Thyroid gland (tissue), 4 donors: ENCODE measurements around the gene VWA5B1. TPM values are rescaled to one million over a fixed set of nuclear protein-coding genes. Genes with fewer than 3 reads are reported as not detected.

Experiments used
- DNase-seq, 2 donors: peaks; one replicate each; pipeline ENCODE4 v3.0.0-alpha.2; 2019
- H3K27ac ChIP-seq, 3 donors: fragments of 200-600 bp; sonication (generic); 1 replicate in 2 of 3; 2 replicates in 1 of 3; pipeline ENCODE4 v1.5.1; 2016 to 2019; ENCODE audit warnings: mild to moderate bottlenecking in 1 of 3, moderate library complexity in 1 of 3
- H3K27me3 ChIP-seq: fragments of 200-600 bp; sonication (generic); one replicate; pipeline ENCODE4 v1.5.1; 2019
- H3K36me3 ChIP-seq, 2 donors: fragments of 200-600 bp; sonication (generic); one replicate each; pipeline ENCODE4 v1.5.1; 2016 to 2019
- H3K4me1 ChIP-seq, 2 donors: fragments of 200-600 bp; sonication (generic); one replicate each; pipeline ENCODE4 v1.5.1; 2017 to 2019
- H3K4me3 ChIP-seq, 3 donors: fragments of 200-600 bp; sonication (generic); replicated peaks in 1 of 3; 1 replicate in 2 of 3; 2 replicates in 1 of 3; pipeline ENCODE4 v1.5.1; 2016; ENCODE audit warnings: mild to moderate bottlenecking in 1 of 3
- H3K9me3 ChIP-seq: fragments of 200-600 bp; sonication (generic); one replicate; pipeline ENCODE4 v1.5.1; 2017
- POLR2A ChIP-seq, 2 donors: fragments of 450-650 bp; IDR thresholded peaks; one replicate each; pipeline ENCODE4 v1.6.1; 2017; ENCODE audit warnings: antibody characterized with exemption in 2 of 2, mild to moderate bottlenecking in 2 of 2, moderate library complexity in 1 of 2
- WGBS, 2 donors: methylation state at CpG; one replicate each; pipeline ENCODE4 v1.1.5; 2017; 5-methylcytosine and 5-hydroxymethylcytosine counted together
- intact Hi-C: fragments of 100-400 bp; cut with DNase I; formaldehyde crosslinking; loops from one replicate; pipeline ENCODE4 v1.15.1; 2023
- total RNA-seq, 4 donors: library from RNA; depleted of rRNA; stranded (reverse); fragments of >200 nt; gene quantifications; one replicate each; pipeline ENCODE4 v1.2.3, GENCODE V29; 2016
- TF ChIP-seq, protein P1 (sequence below), 6 experiments: fragments of 200-600 bp in 3 of 6; fragments of 450-650 bp in 3 of 6; sonication (generic) in 3 of 6; IDR thresholded peaks; one replicate each; pipeline ENCODE4 v1.5.1; 2016 to 2019; ENCODE audit warnings: antibody characterized with exemption in 6 of 6, mild to moderate bottlenecking in 2 of 6, inconsistent platforms in 1 of 6, moderate library complexity in 1 of 6

The VWA5B1 gene
- total RNA-seq, 4 donors from 2014 or later, result 0.45 TPM; not detected in 3

DNA sequence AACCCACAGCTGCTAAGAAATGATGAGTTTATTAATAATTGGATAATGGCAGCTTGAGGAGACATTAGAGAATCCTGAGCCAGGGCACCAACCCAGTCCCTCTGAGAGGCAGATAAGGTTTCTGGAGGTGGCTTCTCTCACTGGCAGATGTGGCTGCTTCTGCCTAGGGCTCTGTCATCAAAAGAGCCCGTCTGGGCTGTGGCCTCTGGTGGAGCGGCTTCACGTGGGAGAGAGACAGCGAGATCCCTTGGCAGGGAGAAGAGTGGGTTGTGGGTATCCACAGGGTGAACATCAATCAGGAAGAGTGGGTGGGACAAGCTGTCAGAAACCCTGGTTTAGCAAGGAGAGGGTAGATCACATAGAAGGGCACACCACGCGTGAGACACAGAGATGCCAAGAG is 30.0 kb downstream of the VWA5B1 start:
- H3K36me3 ChIP-seq, result no peaks in the 10 kb centered on the region
- H3K9me3 ChIP-seq, result no peaks in the 10 kb centered on the region
- peaks cover 0 to 4% of the 10 kb centered on the region in 2 donors for H3K4me1 ChIP-seq
- H3K4me3 ChIP-seq, result no peak overlapping the region
- TF ChIP-seq, protein P1, sequence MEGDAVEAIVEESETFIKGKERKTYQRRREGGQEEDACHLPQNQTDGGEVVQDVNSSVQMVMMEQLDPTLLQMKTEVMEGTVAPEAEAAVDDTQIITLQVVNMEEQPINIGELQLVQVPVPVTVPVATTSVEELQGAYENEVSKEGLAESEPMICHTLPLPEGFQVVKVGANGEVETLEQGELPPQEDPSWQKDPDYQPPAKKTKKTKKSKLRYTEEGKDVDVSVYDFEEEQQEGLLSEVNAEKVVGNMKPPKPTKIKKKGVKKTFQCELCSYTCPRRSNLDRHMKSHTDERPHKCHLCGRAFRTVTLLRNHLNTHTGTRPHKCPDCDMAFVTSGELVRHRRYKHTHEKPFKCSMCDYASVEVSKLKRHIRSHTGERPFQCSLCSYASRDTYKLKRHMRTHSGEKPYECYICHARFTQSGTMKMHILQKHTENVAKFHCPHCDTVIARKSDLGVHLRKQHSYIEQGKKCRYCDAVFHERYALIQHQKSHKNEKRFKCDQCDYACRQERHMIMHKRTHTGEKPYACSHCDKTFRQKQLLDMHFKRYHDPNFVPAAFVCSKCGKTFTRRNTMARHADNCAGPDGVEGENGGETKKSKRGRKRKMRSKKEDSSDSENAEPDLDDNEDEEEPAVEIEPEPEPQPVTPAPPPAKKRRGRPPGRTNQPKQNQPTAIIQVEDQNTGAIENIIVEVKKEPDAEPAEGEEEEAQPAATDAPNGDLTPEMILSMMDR (IDR thresholded peaks at IDR 0.05), result no peak
- no peak for TF ChIP-seq POLR2A (IDR thresholded peaks at IDR 0.05)
- WGBS, 2 donors, result 80 to 89% methylated on average over 6 of the region's 6 CpGs
- intact Hi-C loops, result no loop called here
- no peaks in the 10 kb centered on the region for H3K27me3 ChIP-seq
- H3K27ac ChIP-seq, result no peak overlapping the region
- no peak for DNase-seq

- H3K9me3 ChIP-seq, result no peaks in the 10 kb centered on the region
- no peaks in the 10 kb centered on the region for H3K27me3 ChIP-seq
- no peaks in the 10 kb centered on the region for H3K36me3 ChIP-seq
- WGBS, 2 donors, result 52 to 55% methylated on average over 5 of the region's 5 CpGs
- H3K4me3 ChIP-seq, result no peak overlapping the region
- H3K27ac ChIP-seq, result no peak overlapping the region
- peaks cover 0 to 4% of the 10 kb centered on the region in 2 donors for H3K4me1 ChIP-seq
- peak; percentile 12 to 16 for DNase-seq
- intact Hi-C loops, result no loop called here
- TF ChIP-seq POLR2A (IDR thresholded peaks at IDR 0.05), result no peak
- TF ChIP-seq, protein P1 (IDR thresholded peaks at IDR 0.05), result no peak
Measured at GRCh38 chr1:20321573-20321972, 30.9 kb downstream of the VWA5B1 start.

- Histone ChIP-seq H3K4me3 (no peak overlapping the region), H3K36me3 (no peaks in the 10 kb centered on the region), H3K9me3 (no peaks in the 10 kb centered on the region), H3K4me1 (peaks cover 0 to 4% of the 10 kb centered on the region in 2 donors), H3K27ac (no peak overlapping the region), H3K27me3 (no peaks in the 10 kb centered on the region)
- intact Hi-C loops, result no loop called here
- TF ChIP-seq, protein P1 (IDR thresholded peaks at IDR 0.05), result no peak
- TF ChIP-seq POLR2A (IDR thresholded peaks at IDR 0.05), result no peak
- WGBS, 2 donors, result 63 to 69% methylated on average over 11 of the region's 11 CpGs
- no peak for DNase-seq
Measured at GRCh38 chr1:20322081-20322824, 31.6 kb downstream of the VWA5B1 start.

- Histone ChIP-seq H3K27ac (no peak overlapping the region), H3K36me3 (no peaks in the 10 kb centered on the region), H3K4me1 (peaks cover 0 to 4% of the 10 kb centered on the region in 2 donors), H3K4me3 (no peak overlapping the region), H3K9me3 (no peaks in the 10 kb centered on the region), H3K27me3 (no peaks in the 10 kb centered on the region)
- 78 to 84% methylated on average over 23 of the region's 23 CpGs for WGBS, 2 donors
- intact Hi-C loops, result no loop called here
- TF ChIP-seq, protein P1 (IDR thresholded peaks at IDR 0.05), result no peak
- no peak for TF ChIP-seq POLR2A (IDR thresholded peaks at IDR 0.05)
- no peak for DNase-seq
Measured at GRCh38 chr1:20322825-20323612, 32.3 kb downstream of the VWA5B1 start.

DNA sequence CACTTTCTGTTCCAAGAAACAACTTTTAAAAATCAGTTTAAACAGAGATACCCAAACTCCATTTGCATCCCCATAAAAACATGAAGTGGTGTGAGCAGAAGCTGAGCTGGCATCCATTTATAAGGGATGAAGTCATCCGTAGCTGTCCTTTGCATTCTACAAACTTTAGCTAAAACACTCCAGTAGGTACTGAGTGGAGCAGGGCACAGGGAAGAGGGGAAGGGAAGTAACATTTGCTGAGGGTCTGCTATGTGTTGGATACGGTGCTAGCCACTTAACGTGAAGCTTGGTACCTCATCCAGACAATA is 32.9 kb downstream of the VWA5B1 start:
- no peaks in the 10 kb centered on the region for H3K27me3 ChIP-seq
- DNase-seq, result no peak
- no peaks in the 10 kb centered on the region for H3K9me3 ChIP-seq
- WGBS, 2 donors, result 63 to 92% methylated on average over 3 of the region's 3 CpGs
- H3K27ac ChIP-seq, result no peak overlapping the region
- peaks cover 0 to 4% of the 10 kb centered on the region in 2 donors for H3K4me1 ChIP-seq
- no peaks in the 10 kb centered on the region for H3K36me3 ChIP-seq
- H3K4me3 ChIP-seq, result no peak overlapping the region
- intact Hi-C loops, result no loop called here
- TF ChIP-seq POLR2A (IDR thresholded peaks at IDR 0.05), result no peak
- TF ChIP-seq, protein P1 (IDR thresholded peaks at IDR 0.05), result no peak
